GM12872 (cell line): ENCODE results near the gene CALHM6.

ENCODE experiments used
- TF ChIP-seq, protein P1 (sequence below): IDR thresholded peaks from 3 replicates; pipeline ENCODE4 v1.5.1; 2011; ENCODE audit warnings: low read depth, mild to moderate bottlenecking, low read length, moderate library complexity; ENCODE audit not compliant: insufficient read depth

The CALHM6 gene

DNA sequence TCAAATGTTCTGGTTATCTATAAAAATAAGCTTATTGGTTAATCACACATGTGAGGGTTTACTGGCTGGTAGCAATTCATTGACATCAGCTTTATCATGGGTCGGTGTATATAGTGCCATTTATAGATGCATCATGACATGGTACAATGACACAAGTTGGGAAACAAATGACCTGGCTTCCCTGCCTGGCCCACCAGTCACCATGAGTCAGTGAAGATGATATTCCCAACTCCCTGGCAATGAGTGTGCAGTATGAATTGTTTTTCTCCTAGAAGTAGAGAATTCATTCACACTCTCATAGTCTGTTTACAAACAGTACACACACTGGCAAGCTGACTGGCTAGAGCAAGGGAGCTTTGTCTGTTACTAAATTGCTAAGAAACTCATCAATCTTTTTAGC, 37.2 kb upstream of the CALHM6 start:
- TF ChIP-seq, protein P1, sequence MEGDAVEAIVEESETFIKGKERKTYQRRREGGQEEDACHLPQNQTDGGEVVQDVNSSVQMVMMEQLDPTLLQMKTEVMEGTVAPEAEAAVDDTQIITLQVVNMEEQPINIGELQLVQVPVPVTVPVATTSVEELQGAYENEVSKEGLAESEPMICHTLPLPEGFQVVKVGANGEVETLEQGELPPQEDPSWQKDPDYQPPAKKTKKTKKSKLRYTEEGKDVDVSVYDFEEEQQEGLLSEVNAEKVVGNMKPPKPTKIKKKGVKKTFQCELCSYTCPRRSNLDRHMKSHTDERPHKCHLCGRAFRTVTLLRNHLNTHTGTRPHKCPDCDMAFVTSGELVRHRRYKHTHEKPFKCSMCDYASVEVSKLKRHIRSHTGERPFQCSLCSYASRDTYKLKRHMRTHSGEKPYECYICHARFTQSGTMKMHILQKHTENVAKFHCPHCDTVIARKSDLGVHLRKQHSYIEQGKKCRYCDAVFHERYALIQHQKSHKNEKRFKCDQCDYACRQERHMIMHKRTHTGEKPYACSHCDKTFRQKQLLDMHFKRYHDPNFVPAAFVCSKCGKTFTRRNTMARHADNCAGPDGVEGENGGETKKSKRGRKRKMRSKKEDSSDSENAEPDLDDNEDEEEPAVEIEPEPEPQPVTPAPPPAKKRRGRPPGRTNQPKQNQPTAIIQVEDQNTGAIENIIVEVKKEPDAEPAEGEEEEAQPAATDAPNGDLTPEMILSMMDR, result no peak

- TF ChIP-seq, protein P1, result no peak
These were observed 34.6 kb upstream of the CALHM6 start for GRCh38 chr6:116426551-116426950.

DNA sequence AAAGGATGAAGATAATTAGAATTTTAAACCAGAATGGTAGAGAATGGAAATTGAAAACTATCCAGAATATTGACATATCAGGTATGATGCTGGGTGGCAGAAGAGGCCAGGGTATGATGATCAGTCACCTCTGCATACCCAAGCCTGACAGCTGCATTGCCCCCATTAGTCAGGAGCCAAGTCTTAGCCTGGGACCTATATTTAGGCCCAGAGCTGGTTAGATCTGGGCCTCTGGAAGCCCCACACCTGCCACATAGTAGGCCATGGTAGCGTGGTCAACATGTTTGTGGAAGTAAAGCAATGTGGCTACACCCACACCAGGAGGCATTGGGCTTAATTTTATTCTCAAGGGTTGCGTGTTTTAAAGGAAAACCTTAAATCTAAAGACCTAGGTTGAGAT, 32.1 kb upstream of the CALHM6 start:
- TF ChIP-seq, protein P1, result no peak

DNA sequence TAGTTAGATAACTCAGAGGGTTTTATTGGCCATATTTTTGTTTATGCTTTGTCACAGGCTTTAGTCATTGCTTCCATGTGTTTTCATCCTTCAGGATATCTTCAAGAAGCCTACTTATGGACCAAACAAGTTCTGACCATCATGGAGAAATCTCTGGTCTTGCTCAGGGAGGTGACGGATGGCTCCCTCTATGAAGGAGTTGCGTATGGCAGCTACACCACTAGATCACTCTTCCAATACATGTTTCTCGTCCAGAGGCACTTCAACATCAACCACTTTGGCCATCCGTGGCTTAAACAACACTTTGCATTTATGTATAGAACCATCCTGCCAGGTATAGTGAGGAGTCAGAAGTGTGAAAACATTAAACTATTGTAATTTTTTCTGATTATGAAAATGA, 30.3 kb upstream of the CALHM6 start:
- TF ChIP-seq, protein P1, result no peak

- TF ChIP-seq, protein P1, result no peak
These were observed 29.1 kb upstream of the CALHM6 start for GRCh38 chr6:116431964-116432595.

DNA sequence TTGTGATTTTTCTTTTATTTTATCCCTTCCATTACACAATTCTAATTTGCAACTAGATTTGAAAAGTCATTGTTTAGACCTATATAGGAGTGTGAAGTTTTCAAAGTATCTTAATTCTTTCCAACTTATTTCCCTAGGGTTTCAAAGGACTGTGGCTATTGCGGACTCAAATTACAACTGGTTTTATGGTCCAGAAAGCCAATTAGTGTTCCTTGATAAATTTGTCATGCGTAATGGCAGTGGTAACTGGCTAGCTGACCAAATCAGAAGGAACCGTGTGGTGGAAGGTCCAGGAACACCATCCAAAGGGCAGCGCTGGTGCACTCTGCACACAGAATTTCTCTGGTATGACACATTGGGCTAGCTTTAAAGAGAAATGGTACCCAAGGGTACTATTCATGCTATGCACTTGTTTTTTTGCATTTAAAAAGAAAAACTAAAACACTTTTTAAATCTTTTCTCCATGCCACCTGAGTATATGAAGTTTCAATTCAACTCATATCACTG, 27.9 kb upstream of the CALHM6 start:
- TF ChIP-seq, protein P1, result no peak

- TF ChIP-seq, protein P1, result no peak
These were observed 27.0 kb upstream of the CALHM6 start for GRCh38 chr6:116434056-116434725.
